SK-N-SH (cell line): ENCODE results near the gene EMX1. TPM values are rescaled to one million over a fixed set of nuclear protein-coding genes. Genes with fewer than 3 reads are reported as not detected.

Source experiments
- CTCF ChIA-PET: fragments of 300-600, 350-600 bp; formaldehyde crosslinking; extraction: SDS; loops from one replicate; lab custom pipeline; 2021; lab: Yijun Ruan, JAX
- POLR2A ChIA-PET: fragments of 350-600 bp; sonication (Branson Sonifier 250); formaldehyde crosslinking; extraction: SDS; loops from one replicate; lab custom pipeline; 2020; ENCODE audit warnings: antibody characterized with exemption, inconsistent platforms; lab: Yijun Ruan, JAX
- DNase-seq: peaks from one replicate; pipeline ENCODE4 v3.0.0; 2012
- H2AFZ ChIP-seq: fragments of 200-600 bp; sonication (generic); 2 replicates; pipeline ENCODE4 v1.8.1; 2016; ENCODE audit warnings: antibody characterized with exemption, mild to moderate bottlenecking, low read depth
- H3F3A ChIP-seq: fragments of 200-600 bp; sonication (generic); replicated peaks from 2 replicates; pipeline ENCODE3; 2016; ENCODE audit warnings: antibody characterized with exemption, mild to moderate bottlenecking; ENCODE audit not compliant: insufficient read depth
- H3K27ac ChIP-seq, 2 experiments: fragments of 200-500 bp in 1 of 2; fragments of 200-600 bp in 1 of 2; sonication (Bioruptor generic) in 1 of 2; sonication (generic), shearing (Covaris generic) in 1 of 2; 2 replicates each; pipeline versions ENCODE4 v1.5.1 to v1.6.1; 2014 to 2016; ENCODE audit warnings: low read depth in 2 of 2, inconsistent platforms in 1 of 2, low read length in 1 of 2, mild to moderate bottlenecking in 1 of 2, mixed read lengths in 1 of 2
- H3K27me3 ChIP-seq: fragments of 200-600 bp; sonication (generic), shearing (Covaris generic); 2 replicates; pipeline ENCODE4 v1.6.1; 2016; ENCODE audit warnings: mixed run types; ENCODE audit not compliant: insufficient read depth
- H3K36me3 ChIP-seq, 2 experiments: fragments of 200-500 bp in 1 of 2; fragments of 200-600 bp in 1 of 2; sonication (Bioruptor generic) in 1 of 2; sonication (generic) in 1 of 2; replicated peaks in 1 of 2; 2 replicates each; pipeline versions ENCODE3 to v1.5.1; 2014 to 2016; ENCODE audit warnings: low read length in 1 of 2, mild to moderate bottlenecking in 1 of 2; ENCODE audit not compliant: insufficient read depth in 2 of 2, control insufficient read depth in 1 of 2
- H3K4me1 ChIP-seq, 2 experiments: fragments of 200-500 bp in 1 of 2; fragments of 200-600 bp in 1 of 2; sonication (Bioruptor generic) in 1 of 2; sonication (generic), shearing (Covaris generic) in 1 of 2; 2 replicates each; pipeline versions ENCODE4 v1.5.1 to v1.6.1; 2014 to 2016; ENCODE audit warnings: low read depth in 1 of 2, low read length in 1 of 2, mixed run types in 1 of 2; ENCODE audit not compliant: insufficient read depth in 2 of 2, control insufficient read depth in 1 of 2
- H3K4me2 ChIP-seq: fragments of 200-600 bp; sonication (generic), shearing (Covaris generic); 2 replicates; pipeline ENCODE4 v1.6.1; 2017; ENCODE audit warnings: mixed run types
- H3K4me3 ChIP-seq, 2 experiments: fragments of 200-500 bp in 1 of 2; fragments of 200-600 bp in 1 of 2; sonication (Bioruptor generic) in 1 of 2; sonication (generic), shearing (Covaris generic) in 1 of 2; 2 replicates each; pipeline versions ENCODE4 v1.5.1 to v1.8.1; 2014 to 2016; ENCODE audit warnings: low read depth in 2 of 2, inconsistent platforms in 1 of 2, low read length in 1 of 2, mild to moderate bottlenecking in 1 of 2, mixed read lengths in 1 of 2, moderate library complexity in 1 of 2
- H3K79me2 ChIP-seq: fragments of 200-600 bp; sonication (generic); 2 replicates; pipeline ENCODE4 v1.8.1; 2017; ENCODE audit warnings: mild to moderate bottlenecking; ENCODE audit not compliant: insufficient read depth
- H3K9ac ChIP-seq: fragments of 200-600 bp; sonication (generic); 2 replicates; pipeline ENCODE4 v1.6.1; 2017; ENCODE audit warnings: mixed run types
- H3K9me2 ChIP-seq: fragments of 200-600 bp; sonication (generic); 2 replicates; pipeline ENCODE4 v1.6.1; 2017; ENCODE audit warnings: mixed run types
- H3K9me3 ChIP-seq: fragments of 200-600 bp; sonication (generic); 2 replicates; pipeline ENCODE4 v1.6.1; 2017; ENCODE audit warnings: mixed run types, mild to moderate bottlenecking, moderate library complexity
- H4K20me1 ChIP-seq: fragments of 200-600 bp; sonication (generic); 2 replicates; pipeline ENCODE4 v1.6.1; 2017; ENCODE audit warnings: mild to moderate bottlenecking, mixed run types; ENCODE audit not compliant: insufficient read depth
- FOXM1 ChIP-seq: IDR thresholded peaks from 2 replicates; pipeline ENCODE4 v1.4.0; 2012; ENCODE audit warnings: low read depth, mild to moderate bottlenecking
- JUND ChIP-seq: IDR thresholded peaks from 2 replicates; pipeline ENCODE4 v1.4.0; 2012
- NFIC ChIP-seq: IDR thresholded peaks from 2 replicates; pipeline ENCODE4 v1.4.0; 2012; ENCODE audit warnings: borderline replicate concordance
- PBX3 ChIP-seq: IDR thresholded peaks from 2 replicates; pipeline ENCODE4; 2012
- REST ChIP-seq: IDR thresholded peaks from 2 replicates; pipeline ENCODE4 v1.6.1; 2012; ENCODE audit warnings: mild to moderate bottlenecking, low read depth, low read length, moderate library complexity
- TCF12 ChIP-seq: IDR thresholded peaks from 2 replicates; pipeline ENCODE4 v1.4.0; 2012
- WGBS: methylation state at CpG from one replicate; pipeline ENCODE4 v1.1.6; 2017; ENCODE audit warnings: low lambda C conversion rate; 5-methylcytosine and 5-hydroxymethylcytosine counted together
- polyA plus RNA-seq, 3 experiments: library from polyadenylated mRNA; depleted of rRNA; stranded (reverse); fragments of >200 nt; gene quantifications; 2 replicates each; pipeline ENCODE4 v1.2.3, GENCODE V29; 2012

EMX1 gene
- polyA plus RNA-seq, 1 of the 3 experiments (the other 2 are of a cell fraction), result not detected

- no peak overlapping the region for H3K27ac ChIP-seq
These were observed 27.6 kb downstream of the EMX1 start for GRCh38 chr2:72944804-72945449.

More at GRCh38 chr2:72944804-72945449, 27.6 kb downstream of the EMX1 start:
- Histone ChIP-seq H3K4me2 (no peak overlapping the region), H3K4me1 (no peaks in the 10 kb centered on the region), H3K9ac (no peak overlapping the region), H3K36me3 (no peaks in the 10 kb centered on the region), H3K9me2 (no peaks in the 10 kb centered on the region), H3K9me3 (no peaks in the 10 kb centered on the region), H4K20me1 (no peaks in the 10 kb centered on the region), H3K27me3 (no peaks in the 10 kb centered on the region), H2AFZ (no peak overlapping the region), H3K79me2 (no peaks in the 10 kb centered on the region), H3F3A (no peaks in the 10 kb centered on the region), H3K4me3 (no peak overlapping the region)
- WGBS, result 92% methylated on average over 16 of the region's 16 CpGs
- DNase-seq, result no peak
- ChIA-PET CTCF (interaction anchor here (1.3 to 4.1 kb wide), 3 partner anchors 28 to 51 kb away, joined by 3 to 13 read pairs (median 9); no protein-coding TSS in a partner anchor), POLR2A (no interaction called here)
- no peak for TF ChIP-seq JUND
- TF ChIP-seq TCF12, result no peak
- TF ChIP-seq REST, result no peak
- TF ChIP-seq NFIC, result no peak
- TF ChIP-seq FOXM1, result no peak
- no peak for TF ChIP-seq PBX3
- TF ChIP-seq, all 33 proteins: peak for 0
